NCI-H2171 treated with DMSO at 0.1 percent for 48 hours (cell line): ENCODE results near the gene PLAAT1.

Experiments
- DNase-seq: peaks from one replicate; lab custom pipeline; 2025; lab: John Stamatoyannopoulos, UW

Gene PLAAT1

GRCh38 chr3:193240850-193241706, at the start of gene PLAAT1:
Gene PLAAT1 (plus strand): TSS chr3:193241222. CDS start chr3:193255651, 14,429 bp downstream.
- DNase-seq: peak; percentile 81

- DNase-seq: peak; percentile 59
Measured at GRCh38 chr3:193194371-193194770, 46.7 kb upstream of the PLAAT1 start.

- DNase-seq: no peak
Measured at GRCh38 chr3:193196746-193197145, 44.3 kb upstream of the PLAAT1 start.

- peak; percentile 66 for DNase-seq
Measured at GRCh38 chr3:193207290-193208273, 33.4 kb upstream of the PLAAT1 start.

GRCh38 chr3:193210618-193211017, 30.4 kb upstream of the PLAAT1 start:
- no peak for DNase-seq

GRCh38 chr3:193211173-193211572, 29.8 kb upstream of the PLAAT1 start:
- DNase-seq: no peak

DNA sequence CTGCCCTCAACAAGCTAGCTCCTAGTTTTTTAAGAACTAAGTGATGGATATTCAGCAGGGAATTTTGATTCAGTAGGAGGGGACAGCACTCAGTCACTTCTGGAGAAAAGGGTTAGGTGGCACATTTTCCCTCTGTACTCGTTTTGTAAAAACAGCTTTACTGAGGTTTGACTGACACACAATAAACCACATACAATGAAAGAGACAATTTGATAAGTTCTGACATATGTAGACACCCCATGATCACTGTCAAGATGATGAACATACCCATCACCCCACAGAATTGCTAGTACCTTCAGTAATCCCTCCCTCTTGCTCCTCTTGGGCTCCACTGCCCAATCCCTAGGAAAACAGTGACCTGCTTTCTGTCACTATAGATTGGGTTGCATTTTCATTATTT, 29.0 kb upstream of the PLAAT1 start:
- no peak for DNase-seq

GRCh38 chr3:193212844-193213243, 28.2 kb upstream of the PLAAT1 start:
- no peak for DNase-seq

DNA sequence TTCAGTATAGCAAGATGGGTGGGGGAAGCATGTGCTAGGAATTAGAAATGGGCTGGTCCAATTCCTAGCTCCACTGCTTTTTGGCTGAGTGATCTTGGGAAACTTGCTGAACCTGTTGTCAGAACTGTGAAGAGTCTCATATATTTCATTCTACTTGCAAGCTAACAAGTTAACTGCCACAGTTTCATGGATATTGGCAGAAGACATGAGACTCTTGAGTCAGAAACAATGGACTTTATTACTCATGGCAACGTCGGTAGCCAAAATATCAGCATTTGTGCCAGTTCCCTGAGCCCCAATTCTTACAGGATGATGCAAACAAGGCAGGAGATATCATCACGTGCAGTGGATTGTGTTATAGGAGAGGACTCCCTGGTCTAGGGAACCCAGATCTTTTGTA, 26.6 kb upstream of the PLAAT1 start:
- no peak for DNase-seq

DNA sequence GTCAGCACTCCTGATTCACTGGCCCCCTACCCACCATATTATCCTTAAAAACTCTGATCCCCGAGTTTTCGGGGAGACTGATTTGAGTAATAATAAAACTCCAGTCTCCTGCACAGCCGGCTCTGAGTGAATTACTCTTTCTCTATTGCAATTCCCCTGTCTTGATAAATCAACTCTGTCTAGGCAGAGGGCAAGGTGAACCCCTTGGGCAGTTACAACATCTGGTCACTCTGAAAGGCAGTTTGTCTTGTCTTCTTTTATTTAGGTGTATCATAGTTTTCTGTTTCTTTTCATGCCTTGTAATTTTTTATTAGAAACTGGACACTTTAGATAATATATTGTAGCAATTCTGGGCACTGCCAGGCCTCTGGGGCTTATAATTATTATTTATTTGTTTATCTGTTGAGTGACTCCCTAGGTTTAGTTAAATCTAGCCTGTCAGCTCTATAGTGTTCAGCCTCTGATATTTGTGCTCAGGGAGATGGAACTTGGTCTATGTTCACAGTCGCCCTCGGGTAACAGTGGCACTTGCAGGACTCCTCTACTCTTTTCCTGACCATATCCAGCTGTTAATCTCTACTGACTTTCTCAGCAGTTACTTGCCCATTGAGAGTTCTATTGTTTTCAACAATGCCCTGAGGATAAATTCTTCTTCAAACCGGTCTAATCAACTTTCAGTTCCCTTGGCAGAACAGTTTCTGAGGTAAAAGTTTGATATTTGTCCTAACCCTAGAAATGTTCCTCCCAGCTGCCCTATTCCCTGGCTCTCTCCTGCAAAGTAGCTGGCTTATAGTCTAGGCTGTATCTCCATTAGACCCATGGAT, 15.5 kb upstream of the PLAAT1 start:
- DNase-seq: no peak

- no peak for DNase-seq
Measured at GRCh38 chr3:193228206-193228605, 12.8 kb upstream of the PLAAT1 start.

- no peak for DNase-seq
Measured at GRCh38 chr3:193229851-193230420, 11.1 kb upstream of the PLAAT1 start.

- DNase-seq: peak; percentile 98
Measured at GRCh38 chr3:193230610-193231009, 10.4 kb upstream of the PLAAT1 start.

- DNase-seq: peak; percentile 61
Measured at GRCh38 chr3:193231201-193231600, 9.8 kb upstream of the PLAAT1 start.

GRCh38 chr3:193236599-193236998, 4.4 kb upstream of the PLAAT1 start:
- DNase-seq: no peak

GRCh38 chr3:193237030-193237429, 4.0 kb upstream of the PLAAT1 start:
- no peak for DNase-seq

DNA sequence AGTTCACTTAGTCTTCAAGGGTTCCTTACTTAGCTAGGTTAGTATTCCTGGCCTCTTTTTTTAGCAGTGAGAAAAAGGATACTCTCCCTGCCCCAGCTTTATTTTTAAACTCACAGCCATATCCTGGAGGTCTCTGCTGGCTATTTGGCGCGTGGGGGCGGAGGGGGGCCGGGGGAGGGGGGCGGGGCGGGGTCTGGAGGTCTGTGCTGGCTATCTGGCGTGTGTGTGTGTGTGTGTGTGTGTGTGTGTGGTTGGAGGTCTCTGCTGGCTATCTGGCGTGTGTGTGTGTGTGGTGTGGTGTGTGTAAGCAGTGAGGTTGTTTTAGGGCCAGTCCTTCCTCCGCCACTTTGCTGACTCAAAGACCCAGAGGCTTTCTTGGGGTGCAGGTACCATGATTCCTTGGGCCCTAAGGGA, 579 bp upstream of the PLAAT1 start:
- no peak for DNase-seq

- DNase-seq: no peak
Measured at GRCh38 chr3:193241716-193242115, 694 bp downstream of the PLAAT1 start.

- no peak for DNase-seq
Measured at GRCh38 chr3:193243571-193243970, 2.5 kb downstream of the PLAAT1 start.

- no peak for DNase-seq
Measured at GRCh38 chr3:193248848-193249468, 7.9 kb downstream of the PLAAT1 start.

GRCh38 chr3:193250492-193250891, 9.5 kb downstream of the PLAAT1 start:
- DNase-seq: no peak
